Measurements from ENCODE around the gene PTPRS.
A peak's percentile ranks its signal among the peaks of the same experiment; 100 is the strongest.

PTPRS gene

GRCh38 chr19:5354403-5354802, 13.8 kb upstream of the PTPRS start:
- no peak for DNase-seq

- DNase-seq = peak; percentile 33
Measured at GRCh38 chr19:5352229-5352763, 11.7 kb upstream of the PTPRS start.

- no peak for DNase-seq
Measured at GRCh38 chr19:5351731-5352228, 11.2 kb upstream of the PTPRS start.

- DNase-seq = peak; percentile 81
Measured at GRCh38 chr19:5349041-5349440, 8.4 kb upstream of the PTPRS start.

GRCh38 chr19:5345895-5346386, 5.3 kb upstream of the PTPRS start:
- no peak for DNase-seq

GRCh38 chr19:5343848-5344247, 3.2 kb upstream of the PTPRS start:
- no peak for DNase-seq

GRCh38 chr19:5342573-5343201, 2.1 kb upstream of the PTPRS start:
- DNase-seq = no peak

- DNase-seq = no peak
Measured at GRCh38 chr19:5341981-5342380, 1.4 kb upstream of the PTPRS start.

- no peak for DNase-seq
Measured at GRCh38 chr19:5341448-5341820, 822 bp upstream of the PTPRS start.

- DNase-seq = peak; percentile 86
Measured at GRCh38 chr19:5339950-5340636, 519 bp downstream of the PTPRS start.

GRCh38 chr19:5339198-5339949, 1.2 kb downstream of the PTPRS start:
- peak; percentile 57 for DNase-seq

- DNase-seq = peak; percentile 91
Measured at GRCh38 chr19:5338656-5339197, 1.9 kb downstream of the PTPRS start.

- DNase-seq = peak; percentile 41
Measured at GRCh38 chr19:5337708-5338655, 2.6 kb downstream of the PTPRS start.

GRCh38 chr19:5337126-5337525, 3.5 kb downstream of the PTPRS start:
- DNase-seq = no peak

- no peak for DNase-seq
Measured at GRCh38 chr19:5336195-5336965, 4.2 kb downstream of the PTPRS start.

- DNase-seq = no peak
Measured at GRCh38 chr19:5335593-5335992, 5.0 kb downstream of the PTPRS start.

GRCh38 chr19:5334824-5335500, 5.7 kb downstream of the PTPRS start:
- no peak for DNase-seq

GRCh38 chr19:5334366-5334739, 6.3 kb downstream of the PTPRS start:
- no peak for DNase-seq

- DNase-seq = no peak
Measured at GRCh38 chr19:5333581-5334365, 6.8 kb downstream of the PTPRS start.

- no peak for DNase-seq
Measured at GRCh38 chr19:5332501-5332900, 8.1 kb downstream of the PTPRS start.
